HL-60 (cell line): ENCODE measurements around the gene PRR33.

Experiments used
- DNase-seq, 2 experiments: peaks; one replicate each; pipeline ENCODE4 v3.0.0-alpha.2; 2010 to 2020; ENCODE audit warnings: low read depth in 1 of 2, low spot score in 1 of 2
- H3K27ac ChIP-seq: fragments of 250-450 bp; sonication (Bioruptor Pico); replicated peaks from 2 replicates; pipeline ENCODE4 v1.5.1; 2020; ENCODE audit warnings: mild to moderate bottlenecking, moderate library complexity
- H3K27me3 ChIP-seq: fragments of 250-450 bp; sonication (Bioruptor Pico); 2 replicates; pipeline ENCODE4 v1.5.1; 2021; ENCODE audit warnings: mild to moderate bottlenecking, moderate library complexity; ENCODE audit not compliant: insufficient read depth, poor library complexity, severe bottlenecking
- H3K4me3 ChIP-seq: replicated peaks from 2 replicates; pipeline ENCODE4 v1.5.1; 2011; ENCODE audit warnings: mild to moderate bottlenecking, control low read depth, low read length; ENCODE audit not compliant: insufficient read depth
- GABPA ChIP-seq: IDR thresholded peaks from 2 replicates; pipeline ENCODE4 v1.6.1; 2012; ENCODE audit warnings: low read depth
- POLR2AphosphoS5 ChIP-seq: IDR thresholded peaks from 2 replicates; pipeline ENCODE4 v1.6.1; 2012; ENCODE audit warnings: low read depth
- SPI1 ChIP-seq: IDR thresholded peaks from 2 replicates; pipeline ENCODE4 v1.6.1; 2012; ENCODE audit warnings: low read depth, mild to moderate bottlenecking, borderline replicate concordance
- TF ChIP-seq, protein P1 (sequence below): IDR thresholded peaks from 2 replicates; pipeline ENCODE4 v1.6.1; 2012; ENCODE audit warnings: low read depth; ENCODE audit not compliant: insufficient replicate concordance
- TF ChIP-seq, protein P2 (sequence below): IDR thresholded peaks from one replicate; pipeline ENCODE4 v1.5.1; 2011; ENCODE audit warnings: low read length, control low read depth, inconsistent platforms; ENCODE audit not compliant: insufficient read depth

The PRR33 gene

DNA sequence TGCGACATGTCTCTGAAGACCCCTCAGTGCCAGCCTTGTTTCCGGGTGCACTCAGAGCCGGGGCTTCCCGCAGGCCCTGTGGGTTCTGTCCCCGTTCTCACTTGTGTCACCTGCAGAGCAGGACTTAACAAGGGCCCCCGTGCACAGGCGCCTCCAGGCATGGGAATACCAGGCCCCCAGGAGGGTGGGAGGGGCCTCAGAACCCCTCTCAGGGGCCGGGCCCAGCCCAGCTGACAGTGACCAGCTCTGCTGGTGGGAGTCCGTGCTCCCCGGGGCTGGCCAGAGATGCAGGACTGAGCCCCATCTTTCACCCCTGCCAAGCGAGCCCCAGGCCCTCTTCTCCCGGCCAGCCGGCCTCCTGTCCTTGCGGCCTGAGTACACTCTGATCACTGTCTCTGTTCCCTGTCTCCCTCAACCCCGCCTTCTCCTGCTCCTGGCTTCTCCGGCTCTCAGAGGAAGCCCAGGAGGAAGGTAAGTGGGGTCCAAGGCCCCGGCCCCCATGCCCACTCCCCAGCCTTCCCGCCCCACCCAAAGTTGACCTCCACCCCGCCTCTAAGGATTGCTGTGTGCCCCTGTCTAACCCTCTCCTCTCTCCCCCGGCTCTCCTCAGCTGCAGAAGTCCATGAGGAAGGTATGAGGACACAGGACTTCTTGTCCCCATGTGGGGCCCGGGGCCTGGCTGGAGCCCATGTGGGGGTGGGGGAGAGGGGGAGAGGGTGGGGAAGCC is 33.1 kb upstream of the PRR33 start:
- no peaks in the 10 kb centered on the region for H3K27me3 ChIP-seq
- no peak overlapping the region for H3K4me3 ChIP-seq
- TF ChIP-seq GABPA (no peak), SPI1 (no peak), POLR2AphosphoS5 (no peak)
- TF ChIP-seq, protein P1, sequence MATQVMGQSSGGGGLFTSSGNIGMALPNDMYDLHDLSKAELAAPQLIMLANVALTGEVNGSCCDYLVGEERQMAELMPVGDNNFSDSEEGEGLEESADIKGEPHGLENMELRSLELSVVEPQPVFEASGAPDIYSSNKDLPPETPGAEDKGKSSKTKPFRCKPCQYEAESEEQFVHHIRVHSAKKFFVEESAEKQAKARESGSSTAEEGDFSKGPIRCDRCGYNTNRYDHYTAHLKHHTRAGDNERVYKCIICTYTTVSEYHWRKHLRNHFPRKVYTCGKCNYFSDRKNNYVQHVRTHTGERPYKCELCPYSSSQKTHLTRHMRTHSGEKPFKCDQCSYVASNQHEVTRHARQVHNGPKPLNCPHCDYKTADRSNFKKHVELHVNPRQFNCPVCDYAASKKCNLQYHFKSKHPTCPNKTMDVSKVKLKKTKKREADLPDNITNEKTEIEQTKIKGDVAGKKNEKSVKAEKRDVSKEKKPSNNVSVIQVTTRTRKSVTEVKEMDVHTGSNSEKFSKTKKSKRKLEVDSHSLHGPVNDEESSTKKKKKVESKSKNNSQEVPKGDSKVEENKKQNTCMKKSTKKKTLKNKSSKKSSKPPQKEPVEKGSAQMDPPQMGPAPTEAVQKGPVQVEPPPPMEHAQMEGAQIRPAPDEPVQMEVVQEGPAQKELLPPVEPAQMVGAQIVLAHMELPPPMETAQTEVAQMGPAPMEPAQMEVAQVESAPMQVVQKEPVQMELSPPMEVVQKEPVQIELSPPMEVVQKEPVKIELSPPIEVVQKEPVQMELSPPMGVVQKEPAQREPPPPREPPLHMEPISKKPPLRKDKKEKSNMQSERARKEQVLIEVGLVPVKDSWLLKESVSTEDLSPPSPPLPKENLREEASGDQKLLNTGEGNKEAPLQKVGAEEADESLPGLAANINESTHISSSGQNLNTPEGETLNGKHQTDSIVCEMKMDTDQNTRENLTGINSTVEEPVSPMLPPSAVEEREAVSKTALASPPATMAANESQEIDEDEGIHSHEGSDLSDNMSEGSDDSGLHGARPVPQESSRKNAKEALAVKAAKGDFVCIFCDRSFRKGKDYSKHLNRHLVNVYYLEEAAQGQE, result no peak
- TF ChIP-seq, protein P2, sequence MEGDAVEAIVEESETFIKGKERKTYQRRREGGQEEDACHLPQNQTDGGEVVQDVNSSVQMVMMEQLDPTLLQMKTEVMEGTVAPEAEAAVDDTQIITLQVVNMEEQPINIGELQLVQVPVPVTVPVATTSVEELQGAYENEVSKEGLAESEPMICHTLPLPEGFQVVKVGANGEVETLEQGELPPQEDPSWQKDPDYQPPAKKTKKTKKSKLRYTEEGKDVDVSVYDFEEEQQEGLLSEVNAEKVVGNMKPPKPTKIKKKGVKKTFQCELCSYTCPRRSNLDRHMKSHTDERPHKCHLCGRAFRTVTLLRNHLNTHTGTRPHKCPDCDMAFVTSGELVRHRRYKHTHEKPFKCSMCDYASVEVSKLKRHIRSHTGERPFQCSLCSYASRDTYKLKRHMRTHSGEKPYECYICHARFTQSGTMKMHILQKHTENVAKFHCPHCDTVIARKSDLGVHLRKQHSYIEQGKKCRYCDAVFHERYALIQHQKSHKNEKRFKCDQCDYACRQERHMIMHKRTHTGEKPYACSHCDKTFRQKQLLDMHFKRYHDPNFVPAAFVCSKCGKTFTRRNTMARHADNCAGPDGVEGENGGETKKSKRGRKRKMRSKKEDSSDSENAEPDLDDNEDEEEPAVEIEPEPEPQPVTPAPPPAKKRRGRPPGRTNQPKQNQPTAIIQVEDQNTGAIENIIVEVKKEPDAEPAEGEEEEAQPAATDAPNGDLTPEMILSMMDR, result no peak
- no peak overlapping the region for H3K27ac ChIP-seq
- no peak for DNase-seq

DNA sequence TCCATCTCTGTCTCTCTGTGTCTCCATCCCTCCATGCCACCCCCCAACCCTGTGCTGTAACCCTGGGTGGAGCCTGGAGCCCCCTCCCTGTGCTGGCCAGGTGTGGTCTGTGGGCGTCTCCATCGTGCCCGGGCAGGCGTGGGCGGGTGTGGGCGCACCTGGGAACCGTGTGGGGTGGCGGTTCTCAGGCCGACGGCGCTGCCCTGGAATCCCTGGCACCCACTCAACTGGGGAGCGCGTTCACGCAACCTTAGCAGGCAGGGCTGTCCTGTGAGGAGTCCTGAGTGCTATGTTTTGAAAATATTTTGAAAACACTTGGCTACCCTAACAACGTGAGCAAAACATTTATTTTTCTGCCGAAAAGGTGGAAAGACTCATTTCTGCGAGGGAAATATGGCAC is 32.5 kb upstream of the PRR33 start:
- Histone ChIP-seq H3K27me3 (no peaks in the 10 kb centered on the region), H3K27ac (no peak overlapping the region), H3K4me3 (no peak overlapping the region)
- DNase-seq, result no peak
- TF ChIP-seq POLR2AphosphoS5, result no peak
- no peak for TF ChIP-seq GABPA
- TF ChIP-seq, protein P2, result no peak
- TF ChIP-seq SPI1, result no peak
- TF ChIP-seq, protein P1, result no peak

DNA sequence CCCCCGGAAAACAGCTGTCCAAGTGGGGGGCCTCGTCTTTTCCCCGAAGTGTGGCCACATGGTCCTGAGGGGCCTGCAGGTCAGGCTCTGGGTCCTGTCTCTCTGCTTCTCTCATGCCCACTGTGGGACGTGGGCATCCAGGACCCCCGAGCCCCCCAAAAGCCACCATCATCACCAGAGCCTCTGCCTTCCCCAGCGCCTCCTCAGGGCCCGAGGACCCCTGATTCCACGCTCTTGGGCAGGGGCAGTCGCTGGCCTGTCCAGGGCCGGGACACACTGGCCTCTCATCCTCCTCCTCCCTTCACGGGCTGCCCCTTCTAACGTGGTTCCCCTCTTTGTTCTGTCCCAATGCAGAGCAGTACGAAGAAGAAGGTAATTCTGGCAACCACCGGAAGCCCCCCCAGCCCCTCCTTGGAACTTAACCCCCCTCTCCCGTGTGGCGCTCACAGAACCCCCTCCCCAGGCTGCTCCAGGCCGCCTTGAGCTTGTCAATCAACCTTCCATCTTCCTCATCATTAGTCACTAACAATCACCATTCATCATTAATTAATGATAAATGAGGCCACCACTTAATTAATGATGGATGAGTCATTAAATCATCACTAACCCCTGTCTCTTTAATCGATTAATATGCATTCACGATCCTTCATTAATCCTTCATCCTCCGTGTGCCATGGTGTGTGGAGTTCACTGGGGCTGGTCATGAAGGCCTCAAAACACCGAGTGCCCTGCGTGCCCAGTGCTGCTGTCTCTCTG is 31.7 kb upstream of the PRR33 start:
- no peaks in the 10 kb centered on the region for H3K27me3 ChIP-seq
- no peak for DNase-seq
- no peak overlapping the region for H3K4me3 ChIP-seq
- no peak overlapping the region for H3K27ac ChIP-seq
- TF ChIP-seq POLR2AphosphoS5 (no peak), GABPA (no peak), SPI1 (no peak)
- TF ChIP-seq, protein P2, result no peak
- TF ChIP-seq, protein P1, result no peak
